Stimulated activated naive B cell treated with anti-CD40 and anti-IgM and Interleukin-4, amounts not matched to agents 10 μg/mL and 1 μg/mL and 100 μg/mL, for 72 hours (primary cell): ENCODE data around the gene C20orf173.
A peak's percentile ranks its signal among the peaks of the same experiment; 100 is the strongest.

ENCODE experiments used
- ATAC-seq, 2 donors: fragments of 150-1000 bp; cut with Tn5 transposase; replicated peaks; 2 replicates each; pipeline ENCODE4 v1.10.0; 2021; ENCODE audit warnings: moderate library complexity in 1 of 2
- DNase-seq: peaks from one replicate; pipeline ENCODE4 v3.0.0; 2021
- H3K27ac Mint-ChIP-seq: one replicate; pipeline ENCODE4 v1.8.0; 2022; ENCODE audit warnings: mild to moderate bottlenecking, mixed read lengths
- H3K27me3 Mint-ChIP-seq, 2 donors: one replicate each; pipeline ENCODE4 v1.8.0; 2022; ENCODE audit warnings: mixed read lengths in 2 of 2
- H3K36me3 Mint-ChIP-seq, 2 donors: one replicate each; pipeline ENCODE4 v1.8.0; 2022; ENCODE audit warnings: mixed read lengths in 2 of 2, mild to moderate bottlenecking in 1 of 2
- H3K4me1 Mint-ChIP-seq, 2 donors: one replicate each; pipeline ENCODE4 v1.8.0; 2022; ENCODE audit warnings: mixed read lengths in 2 of 2, mild to moderate bottlenecking in 1 of 2
- H3K4me3 Mint-ChIP-seq, 2 donors: one replicate each; pipeline ENCODE4 v1.8.0; 2022; ENCODE audit warnings: mild to moderate bottlenecking in 2 of 2, mixed read lengths in 2 of 2, moderate library complexity in 1 of 2
- H3K9me3 Mint-ChIP-seq, 2 donors: one replicate each; pipeline ENCODE4 v1.8.0; 2022; ENCODE audit warnings: mixed read lengths in 2 of 2, mild to moderate bottlenecking in 1 of 2

Gene C20orf173

GRCh38 chr20:35487479-35487878, 42.0 kb downstream of the C20orf173 start:
- H3K4me3 Mint-ChIP-seq, result no peak overlapping the region
- H3K9me3 Mint-ChIP-seq, result peaks cover 3 to 4% of the 10 kb centered on the region in 2 donors
- no peaks in the 10 kb centered on the region for H3K27me3 Mint-ChIP-seq
- peaks cover 32 to 45% of the 10 kb centered on the region in 2 donors for H3K36me3 Mint-ChIP-seq
- DNase-seq, result no peak
- H3K27ac Mint-ChIP-seq, result no peak overlapping the region
- ATAC-seq, result no peak
- H3K4me1 Mint-ChIP-seq, result peaks cover 25 to 43% of the 10 kb centered on the region in 2 donors

GRCh38 chr20:35479798-35480197, 49.7 kb downstream of the C20orf173 start:
- Mint-ChIP-seq H3K4me1 (peaks cover 9 to 20% of the 10 kb centered on the region in 2 donors), H3K36me3 (peaks cover 23 to 37% of the 10 kb centered on the region in 2 donors), H3K4me3 (no peak overlapping the region), H3K9me3 (peaks cover 3 to 4% of the 10 kb centered on the region in 2 donors), H3K27me3 (no peaks in the 10 kb centered on the region), H3K27ac (peak overlapping the region; percentile 86)
- no peak for ATAC-seq
- no peak for DNase-seq

GRCh38 chr20:35478804-35479472, 50.5 kb downstream of the C20orf173 start:
- Mint-ChIP-seq H3K9me3 (peaks cover 0 to 2% of the 10 kb centered on the region in 2 donors), H3K27ac (peak overlapping the region; percentile 86), H3K36me3 (peaks cover 16 to 29% of the 10 kb centered on the region in 2 donors), H3K4me3 (no peak overlapping the region), H3K27me3 (no peaks in the 10 kb centered on the region), H3K4me1 (peaks cover 8 to 20% of the 10 kb centered on the region in 2 donors)
- DNase-seq, result no peak
- peak; percentile 46 to 52 for ATAC-seq
